ENCODE measurements around the gene FGF6.

DNA sequence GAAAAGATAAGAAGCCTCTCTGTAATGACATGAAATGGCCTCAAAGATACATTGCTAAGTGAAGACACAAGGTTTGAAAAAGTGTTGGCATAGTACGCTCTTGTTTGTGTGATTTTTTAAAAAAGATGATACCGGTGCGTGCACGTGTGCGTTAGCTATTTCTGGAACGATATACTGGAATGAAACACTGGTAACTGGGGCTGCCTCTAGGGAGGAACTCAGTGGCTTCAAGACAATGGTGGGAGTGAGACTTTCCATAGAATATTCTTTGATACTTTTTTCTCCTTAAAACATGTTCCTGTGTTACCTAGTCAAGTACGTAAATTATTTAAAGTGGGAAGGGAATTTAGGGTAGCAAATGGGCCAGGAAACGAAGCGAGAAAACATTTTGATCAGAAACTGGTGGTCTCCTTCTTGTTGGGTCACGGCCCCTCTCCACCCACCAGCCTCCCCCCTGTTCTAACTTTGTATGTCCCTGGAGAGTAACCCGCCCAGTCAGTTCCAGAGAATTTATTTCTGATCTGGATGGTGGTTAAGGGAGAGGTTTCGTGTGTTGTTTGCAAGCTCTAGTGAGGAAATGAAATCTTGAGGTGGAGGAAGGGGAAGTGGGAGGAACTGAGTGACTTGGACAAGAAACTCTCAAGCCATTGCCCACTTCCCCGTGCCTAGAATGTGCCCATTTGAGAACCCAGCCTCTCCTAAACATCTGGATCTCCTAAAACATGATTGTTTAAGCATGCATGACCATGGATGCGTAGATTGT, 6.6 kb downstream of the FGF6 start:
- TF ChIP-seq, protein P1, sequence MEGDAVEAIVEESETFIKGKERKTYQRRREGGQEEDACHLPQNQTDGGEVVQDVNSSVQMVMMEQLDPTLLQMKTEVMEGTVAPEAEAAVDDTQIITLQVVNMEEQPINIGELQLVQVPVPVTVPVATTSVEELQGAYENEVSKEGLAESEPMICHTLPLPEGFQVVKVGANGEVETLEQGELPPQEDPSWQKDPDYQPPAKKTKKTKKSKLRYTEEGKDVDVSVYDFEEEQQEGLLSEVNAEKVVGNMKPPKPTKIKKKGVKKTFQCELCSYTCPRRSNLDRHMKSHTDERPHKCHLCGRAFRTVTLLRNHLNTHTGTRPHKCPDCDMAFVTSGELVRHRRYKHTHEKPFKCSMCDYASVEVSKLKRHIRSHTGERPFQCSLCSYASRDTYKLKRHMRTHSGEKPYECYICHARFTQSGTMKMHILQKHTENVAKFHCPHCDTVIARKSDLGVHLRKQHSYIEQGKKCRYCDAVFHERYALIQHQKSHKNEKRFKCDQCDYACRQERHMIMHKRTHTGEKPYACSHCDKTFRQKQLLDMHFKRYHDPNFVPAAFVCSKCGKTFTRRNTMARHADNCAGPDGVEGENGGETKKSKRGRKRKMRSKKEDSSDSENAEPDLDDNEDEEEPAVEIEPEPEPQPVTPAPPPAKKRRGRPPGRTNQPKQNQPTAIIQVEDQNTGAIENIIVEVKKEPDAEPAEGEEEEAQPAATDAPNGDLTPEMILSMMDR (IDR thresholded peaks at IDR 0.05; ENCODE audit: poor library complexity) = no peak
- no peak for TF ChIP-seq EZH2 (IDR thresholded peaks at IDR 0.05; ENCODE audit: borderline replicate concordance)
- no peak for TF ChIP-seq EZH2phosphoT487 (IDR thresholded peaks at IDR 0.05; ENCODE audit: low read depth, severe bottlenecking, unreplicated experiment)
